Activated T-cell treated with anti-CD3 and anti-CD28 coated beads, Interleukin-2, amount 50 U/mL, for 72 hours (primary cell): ENCODE results near the gene BRIP1. TPM values are rescaled to one million over a fixed set of nuclear protein-coding genes. Genes with fewer than 3 reads are reported as not detected.
"Not testable (repeated sequence)": the region's sequence is repeated elsewhere in the genome, so short reads cannot be mapped to it uniquely, and the experiment has no call there.

ENCODE experiments used
- ATAC-seq, 2 donors: fragments of 150-1000 bp; cut with Tn5 transposase; replicated peaks in 1 of 2; 2 replicates each; pipeline ENCODE4 v1.10.0; 2021; ENCODE audit warnings: moderate library complexity in 2 of 2, mild to moderate bottlenecking in 1 of 2
- DNase-seq, 2 donors: peaks; one replicate each; pipeline ENCODE4 v3.0.0; 2021 to 2022; ENCODE audit warnings: mixed read lengths in 1 of 2
- H3K27ac Mint-ChIP-seq: one replicate; pipeline ENCODE4 v1.8.0; 2022; ENCODE audit warnings: mild to moderate bottlenecking, moderate library complexity, mixed read lengths
- H3K27me3 Mint-ChIP-seq: one replicate; pipeline ENCODE4 v1.8.0; 2022; ENCODE audit warnings: low read depth, mixed read lengths
- H3K36me3 Mint-ChIP-seq, 2 donors: one replicate each; pipeline ENCODE4 v1.8.0; 2022; ENCODE audit warnings: mixed read lengths in 2 of 2, mild to moderate bottlenecking in 1 of 2; ENCODE audit not compliant: insufficient read depth in 2 of 2
- H3K4me1 Mint-ChIP-seq: one replicate; pipeline ENCODE4 v1.8.0; 2022; ENCODE audit warnings: low read depth, mixed read lengths
- H3K4me3 Mint-ChIP-seq, 2 donors: one replicate each; pipeline ENCODE4 v1.8.0; 2022; ENCODE audit warnings: mild to moderate bottlenecking in 2 of 2, mixed read lengths in 2 of 2, moderate library complexity in 2 of 2
- H3K9me3 Mint-ChIP-seq, 2 donors: one replicate each; pipeline ENCODE4 v1.8.0; 2022; ENCODE audit warnings: mixed read lengths in 2 of 2
- total RNA-seq, 2 donors: library from RNA; stranded (reverse); gene quantifications; one replicate each; pipeline ENCODE4 v1.2.3, GENCODE V29; 2022

BRIP1 gene
- total RNA-seq, 2 donors from 2014 or later: 10.8 to 12.7 TPM

- Mint-ChIP-seq H3K4me3 (no peak overlapping the region), H3K27ac (no peak overlapping the region), H3K36me3 (no peaks in the 10 kb centered on the region), H3K4me1 (no peaks in the 10 kb centered on the region), H3K9me3 (no peaks in the 10 kb centered on the region), H3K27me3 (no peaks in the 10 kb centered on the region)
- no peak for ATAC-seq
- no peak for DNase-seq
Measured at GRCh38 chr17:61834610-61835009, 28.7 kb downstream of the BRIP1 start.

GRCh38 chr17:61833536-61834193, 29.7 kb downstream of the BRIP1 start:
- Mint-ChIP-seq H3K27me3 (no peaks in the 10 kb centered on the region), H3K9me3 (no peaks in the 10 kb centered on the region), H3K4me3 (no peak overlapping the region), H3K27ac (no peak overlapping the region), H3K36me3 (no peaks in the 10 kb centered on the region), H3K4me1 (no peaks in the 10 kb centered on the region)
- ATAC-seq: no peak
- no peak for DNase-seq

- H3K27me3 Mint-ChIP-seq: no peaks in the 10 kb centered on the region
- DNase-seq (no peak), ATAC-seq (no peak)
- H3K9me3 Mint-ChIP-seq: peaks cover 1 to 2% of the 10 kb centered on the region in 2 donors
- no peak overlapping the region for H3K27ac Mint-ChIP-seq
- no peaks in the 10 kb centered on the region for H3K4me1 Mint-ChIP-seq
- H3K36me3 Mint-ChIP-seq: peaks cover 3 to 5% of the 10 kb centered on the region in 2 donors
- no peak overlapping the region for H3K4me3 Mint-ChIP-seq
Measured at GRCh38 chr17:61832463-61832862, 30.9 kb downstream of the BRIP1 start.

- no peak overlapping the region for H3K27ac Mint-ChIP-seq
- H3K9me3 Mint-ChIP-seq: peaks cover 2 to 4% of the 10 kb centered on the region in 2 donors
- DNase-seq: no peak
- no peaks in the 10 kb centered on the region for H3K27me3 Mint-ChIP-seq
- H3K4me3 Mint-ChIP-seq: no peak overlapping the region
- no peak for ATAC-seq
- H3K4me1 Mint-ChIP-seq: no peaks in the 10 kb centered on the region
- H3K36me3 Mint-ChIP-seq: peaks cover 5 to 8% of the 10 kb centered on the region in 2 donors
Measured at GRCh38 chr17:61831099-61831498, 32.2 kb downstream of the BRIP1 start.

GRCh38 chr17:61828694-61829093, 34.6 kb downstream of the BRIP1 start:
- no peak for DNase-seq
- Mint-ChIP-seq H3K4me1 (no peaks in the 10 kb centered on the region), H3K9me3 (peaks cover 2 to 4% of the 10 kb centered on the region in 2 donors), H3K27ac (no peak overlapping the region), H3K4me3 (no peak overlapping the region), H3K36me3 (peaks cover 5 to 8% of the 10 kb centered on the region in 2 donors), H3K27me3 (no peaks in the 10 kb centered on the region)
- no peak for ATAC-seq

GRCh38 chr17:61827649-61828395, 35.5 kb downstream of the BRIP1 start:
- peaks cover 5 to 8% of the 10 kb centered on the region in 2 donors for H3K36me3 Mint-ChIP-seq
- peaks cover under 1% of the 10 kb centered on the region for H3K4me1 Mint-ChIP-seq
- ATAC-seq: no peak
- H3K27ac Mint-ChIP-seq: no peak overlapping the region
- DNase-seq: no peak
- H3K27me3 Mint-ChIP-seq: no peaks in the 10 kb centered on the region
- peaks cover 2 to 4% of the 10 kb centered on the region in 2 donors for H3K9me3 Mint-ChIP-seq
- H3K4me3 Mint-ChIP-seq: no peak overlapping the region

GRCh38 chr17:61826866-61827265, 36.5 kb downstream of the BRIP1 start:
- H3K27me3 Mint-ChIP-seq, H3K27ac Mint-ChIP-seq: not testable (repeated sequence)

GRCh38 chr17:61826198-61826597, 37.1 kb downstream of the BRIP1 start:
- ATAC-seq, H3K9me3 Mint-ChIP-seq, DNase-seq, H3K4me3 Mint-ChIP-seq, H3K27me3 Mint-ChIP-seq, H3K27ac Mint-ChIP-seq, H3K4me1 Mint-ChIP-seq: not testable (repeated sequence)
- peaks cover 8 to 15% of the 10 kb centered on the region in 2 donors for H3K36me3 Mint-ChIP-seq

More at GRCh38 chr17:61826866-61827265, 36.5 kb downstream of the BRIP1 start:
- DNase-seq, H3K4me1 Mint-ChIP-seq, H3K9me3 Mint-ChIP-seq, H3K4me3 Mint-ChIP-seq, ATAC-seq: not testable (repeated sequence)
- peaks cover 5 to 12% of the 10 kb centered on the region in 2 donors for H3K36me3 Mint-ChIP-seq

- no peak overlapping the region for H3K27ac Mint-ChIP-seq
- H3K27me3 Mint-ChIP-seq: no peaks in the 10 kb centered on the region
- peaks cover 2 to 4% of the 10 kb centered on the region in 2 donors for H3K9me3 Mint-ChIP-seq
- H3K4me3 Mint-ChIP-seq: no peak overlapping the region
- peaks cover 7% of the 10 kb centered on the region for H3K4me1 Mint-ChIP-seq
- H3K36me3 Mint-ChIP-seq: peaks cover 8 to 15% of the 10 kb centered on the region in 2 donors
- DNase-seq (no peak), ATAC-seq (no peak)
Measured at GRCh38 chr17:61825448-61826137, 37.7 kb downstream of the BRIP1 start.

GRCh38 chr17:61822326-61823285, 40.7 kb downstream of the BRIP1 start:
- DNase-seq (no peak), ATAC-seq (no peak)
- Mint-ChIP-seq H3K4me3 (no peak overlapping the region), H3K36me3 (peaks cover 5 to 11% of the 10 kb centered on the region in 2 donors), H3K27me3 (no peaks in the 10 kb centered on the region), H3K9me3 (peaks cover 0 to 3% of the 10 kb centered on the region in 2 donors), H3K27ac (no peak overlapping the region), H3K4me1 (peaks cover 7% of the 10 kb centered on the region)

GRCh38 chr17:61821655-61822054, 41.7 kb downstream of the BRIP1 start:
- DNase-seq: no peak
- no peak overlapping the region for H3K4me3 Mint-ChIP-seq
- H3K27me3 Mint-ChIP-seq: no peaks in the 10 kb centered on the region
- peaks cover 13% of the 10 kb centered on the region for H3K4me1 Mint-ChIP-seq
- no peaks in the 10 kb centered on the region for H3K9me3 Mint-ChIP-seq
- H3K36me3 Mint-ChIP-seq: peaks cover 3 to 7% of the 10 kb centered on the region in 2 donors
- H3K27ac Mint-ChIP-seq: no peak overlapping the region
- no peak for ATAC-seq

GRCh38 chr17:61819265-61819664, 44.1 kb downstream of the BRIP1 start:
- H3K9me3 Mint-ChIP-seq, H3K27me3 Mint-ChIP-seq, H3K4me3 Mint-ChIP-seq, H3K27ac Mint-ChIP-seq, ATAC-seq, DNase-seq, H3K36me3 Mint-ChIP-seq: not testable (repeated sequence)
- H3K4me1 Mint-ChIP-seq: peaks cover 17% of the 10 kb centered on the region
